HTR-8/SVneo (cell line): Measurements from ENCODE around the gene PPIP5K1.

Experiments
- DNase-seq: peaks from one replicate; pipeline ENCODE4 v3.0.0; 2011; ENCODE audit warnings: low spot score, mixed read lengths; ENCODE audit not compliant: insufficient read length
- FAIRE-seq: peaks from 2 replicates; lab custom pipeline; 2011; peaks lifted over from hg19 to GRCh38; lab: Jason Lieb, UNC

The PPIP5K1 gene

DNA sequence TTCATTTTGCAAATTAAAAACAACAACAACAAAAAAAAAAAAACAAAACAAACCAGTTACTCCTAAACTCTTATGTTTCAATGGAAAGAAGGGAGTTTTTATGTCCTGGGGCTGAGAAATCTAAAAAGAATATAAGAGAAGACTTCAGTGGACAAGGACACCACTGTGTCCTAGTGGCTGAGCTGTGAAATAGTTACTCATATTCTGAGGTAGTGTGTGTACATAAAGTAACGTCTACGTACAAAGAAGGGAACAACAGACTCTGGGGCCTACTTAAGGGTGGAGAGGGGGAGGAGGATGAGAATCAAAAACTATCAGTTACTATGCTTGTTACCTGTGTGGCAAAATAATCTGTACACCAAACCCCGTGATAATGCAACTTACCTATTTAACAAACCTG, 91.0 kb downstream of the PPIP5K1 start:
- FAIRE-seq (no peak), DNase-seq (no peak)

DNA sequence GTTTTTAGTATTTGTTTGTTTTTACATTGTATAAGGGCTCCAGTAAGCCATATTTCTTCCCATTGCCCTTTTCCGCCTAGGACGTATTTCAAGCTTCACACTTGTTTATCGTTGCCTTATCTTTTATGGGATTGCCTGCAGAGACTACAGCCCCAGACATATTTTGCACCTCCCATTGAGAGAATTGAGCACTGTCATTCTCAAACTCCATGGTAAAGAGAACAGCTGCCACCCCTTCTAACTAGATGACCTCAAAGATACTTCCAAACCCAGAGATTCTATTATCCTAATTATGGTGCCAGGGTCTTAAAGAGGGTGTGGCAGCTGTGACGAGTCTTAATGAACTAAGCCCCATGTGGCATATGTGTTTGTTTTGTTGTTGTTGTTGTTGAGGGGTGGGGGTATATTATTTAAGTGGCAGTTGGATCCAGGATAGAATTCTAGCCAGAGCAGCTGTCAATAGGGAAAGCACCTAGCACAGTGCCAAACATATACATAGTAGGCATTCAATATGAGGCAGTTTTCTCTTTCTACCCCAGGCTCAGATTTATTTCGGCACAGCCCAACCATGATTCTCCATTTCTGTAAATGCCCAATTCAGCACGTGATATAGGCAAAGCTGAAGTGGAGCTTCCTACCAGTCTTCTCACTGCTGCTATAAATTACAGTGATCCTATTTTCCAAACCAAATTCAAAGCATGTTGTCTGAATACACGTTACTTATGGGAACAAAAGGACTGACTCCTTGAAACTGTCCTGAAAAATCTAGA, 96.1 kb downstream of the PPIP5K1 start:
- DNase-seq, result no peak
- FAIRE-seq, result no peak

DNA sequence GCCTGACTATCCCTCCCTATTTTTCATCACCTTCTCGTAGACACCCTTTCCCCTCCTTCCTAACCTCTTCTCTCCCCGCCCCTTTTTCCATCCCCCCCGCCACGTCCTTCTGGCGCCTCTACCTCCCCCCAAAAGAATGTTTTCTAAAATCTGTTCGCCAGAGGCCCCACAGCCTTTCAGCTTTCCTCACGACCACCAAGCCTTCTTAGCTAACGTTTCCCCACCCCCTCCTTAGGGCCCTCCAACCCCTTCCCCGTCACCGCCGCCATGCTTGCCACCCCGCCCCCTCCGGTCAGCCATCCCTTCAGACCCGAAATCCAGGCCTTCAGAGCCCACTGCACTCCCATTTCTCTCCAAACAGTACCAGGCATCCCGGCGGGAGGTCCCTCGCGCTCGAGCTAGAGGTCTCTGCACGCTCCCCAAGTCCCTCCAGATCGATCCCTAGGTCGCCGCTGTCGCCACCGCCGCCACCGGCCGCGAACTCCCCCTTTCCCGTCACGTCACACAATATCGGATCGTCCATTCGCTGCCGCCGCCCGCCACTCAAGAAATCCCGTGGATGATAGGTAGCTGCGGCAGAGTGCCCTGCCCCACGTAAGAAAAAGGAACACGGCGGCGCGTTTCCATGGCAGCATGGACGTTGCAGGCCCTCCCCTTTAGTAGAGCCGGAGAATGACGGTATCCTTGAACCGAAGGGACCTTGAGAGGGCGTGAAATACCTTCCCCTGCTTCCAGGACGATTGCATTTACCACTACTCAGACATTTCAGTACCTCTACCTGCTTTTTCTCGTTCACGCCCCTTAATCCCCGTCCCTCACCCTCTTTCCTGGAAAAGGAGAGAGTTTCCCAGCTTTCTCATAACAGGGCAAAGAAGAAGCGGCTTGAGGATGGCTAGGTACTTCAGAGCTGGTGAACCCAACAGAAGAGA, 97.1 kb downstream of the PPIP5K1 start, which contains the start of gene TP53BP1:
Gene TP53BP1, minus strand, starts transcription at position 484 of the 929 bp plus-strand sequence. Its CDS starts 113 bp downstream, at position 371.
- peak; percentile 95 for DNase-seq
- peak; percentile 86 for FAIRE-seq

DNA sequence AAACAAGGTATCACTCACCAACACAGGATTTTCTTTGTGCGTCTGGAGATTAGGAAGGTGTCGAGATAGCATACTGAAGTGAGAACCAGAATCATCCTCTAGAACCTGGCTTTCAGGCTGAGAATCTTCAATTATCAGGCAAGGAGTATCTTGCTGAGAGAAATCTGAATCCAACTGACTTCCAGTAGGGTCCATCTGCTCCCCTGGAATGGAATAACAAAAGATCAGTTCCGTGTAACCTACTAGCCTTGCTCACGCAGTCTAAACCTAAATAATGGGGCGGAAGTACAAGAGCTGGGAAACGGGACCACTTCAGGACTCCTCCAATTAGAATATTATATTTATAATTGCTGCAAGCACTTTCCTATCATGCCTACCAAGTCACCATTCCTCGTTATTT, 97.7 kb downstream of the PPIP5K1 start:
- DNase-seq (no peak), FAIRE-seq (no peak)

DNA sequence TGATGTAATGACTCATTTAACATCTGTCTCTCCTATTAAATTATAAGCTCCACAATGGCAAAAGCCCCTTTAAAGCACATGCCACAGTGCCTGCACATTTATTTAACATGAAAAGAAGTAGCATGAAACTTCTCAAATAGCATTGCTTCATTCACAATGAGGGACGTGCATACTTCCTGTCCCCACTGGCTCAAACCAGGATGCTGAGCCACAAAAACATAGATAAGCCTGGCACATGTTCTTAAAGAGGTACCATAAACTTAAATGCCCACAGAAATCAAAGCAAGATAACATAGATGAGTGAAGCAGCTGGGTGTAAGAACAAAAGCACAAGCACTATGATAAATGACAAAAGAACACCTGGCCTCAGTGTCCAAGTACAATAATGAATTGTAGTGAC, 100.8 kb downstream of the PPIP5K1 start:
- DNase-seq, result no peak
- FAIRE-seq, result no peak

DNA sequence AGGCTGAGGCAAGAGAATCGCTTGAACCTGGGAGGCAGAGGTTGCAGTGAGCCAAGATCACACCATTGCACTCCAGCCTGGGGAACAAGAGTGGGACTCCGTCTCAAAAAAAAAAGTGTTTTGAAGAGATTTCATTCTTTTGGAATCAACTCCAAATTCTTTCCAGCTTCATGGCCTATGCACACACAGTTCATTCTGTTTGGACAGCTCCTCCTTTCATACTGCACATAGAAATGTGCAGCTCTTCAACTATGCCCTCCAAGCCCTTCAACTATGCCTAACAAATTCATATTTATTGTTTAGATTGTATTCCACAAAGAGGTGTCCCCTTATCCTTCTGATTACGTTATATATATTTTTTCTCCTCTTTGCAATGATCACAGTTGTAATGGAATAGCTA, 101.2 kb downstream of the PPIP5K1 start:
- DNase-seq (no peak), FAIRE-seq (no peak)

DNA sequence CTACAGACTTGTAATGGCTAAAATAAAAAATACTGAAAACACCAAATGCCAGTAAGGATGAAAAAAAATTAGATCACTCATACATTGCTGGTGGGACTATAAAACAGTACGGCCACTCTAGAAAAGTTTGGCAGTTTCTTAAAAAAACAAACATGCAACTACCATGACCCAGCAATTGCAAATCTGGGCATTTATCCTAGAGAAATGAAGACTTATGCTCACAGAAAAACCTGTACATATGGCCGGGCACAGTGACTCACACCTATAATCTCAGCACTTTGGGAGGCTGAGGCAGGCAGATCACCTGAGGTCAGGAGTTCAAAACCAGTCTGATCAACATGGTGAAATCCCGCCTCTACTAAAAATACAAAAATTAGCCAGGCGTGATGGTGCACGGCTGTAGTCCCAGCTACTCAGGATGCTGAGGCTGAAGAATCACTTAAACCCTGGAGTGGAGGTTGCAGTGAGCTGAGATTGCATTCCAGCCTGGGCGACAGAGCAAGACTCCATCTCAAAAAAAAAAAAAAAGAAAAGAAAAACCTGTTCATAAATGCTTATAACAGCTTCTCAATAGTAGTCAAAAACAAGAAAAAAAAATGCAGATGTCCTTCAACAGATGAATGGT, 102.6 kb downstream of the PPIP5K1 start:
- FAIRE-seq, result no peak
- no peak for DNase-seq

DNA sequence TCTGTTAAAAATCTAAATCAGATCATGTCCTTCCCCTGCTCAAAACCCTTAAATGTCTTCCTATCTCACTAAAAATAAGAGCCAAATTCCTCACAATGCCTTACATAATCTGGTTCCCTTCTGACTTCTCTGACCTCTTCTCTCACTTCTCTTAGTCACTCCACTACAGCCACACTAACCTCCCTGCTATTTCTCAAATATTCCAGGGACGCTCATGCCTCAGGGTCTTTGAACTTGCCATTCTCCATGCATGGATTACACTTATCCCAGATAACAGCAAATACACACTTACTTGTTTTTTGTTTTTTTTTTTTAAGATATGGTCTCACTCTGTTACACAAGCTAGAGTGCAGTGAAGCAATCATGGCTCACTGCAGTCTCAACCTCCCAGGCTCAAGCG, 105.6 kb downstream of the PPIP5K1 start:
- no peak for DNase-seq
- no peak for FAIRE-seq
